Activated CD4-positive, alpha-beta T cell treated with anti-CD3 and anti-CD28 coated beads, Interleukin-10, Interleukin-2, amounts not matched to agents 100 ng/mL and 50 ng/mL, durations not matched to agents 16 hours and 8 hours (primary cell): ENCODE results near the gene BCL2.
"Not testable (repeated sequence)": the region's sequence is repeated elsewhere in the genome, so short reads cannot be mapped to it uniquely, and the experiment has no call there.

Source experiments
- DNase-seq: peaks from one replicate; pipeline ENCODE4 v3.0.0-alpha.2; 2020

The BCL2 gene

GRCh38 chr18:63257453-63257852, 62.1 kb downstream of the BCL2 start:
- DNase-seq = peak; percentile 22

- DNase-seq = peak; percentile 22
These were observed 64.1 kb downstream of the BCL2 start for GRCh38 chr18:63255435-63255834.

GRCh38 chr18:63254716-63255399, 64.7 kb downstream of the BCL2 start:
- peak; percentile 6 for DNase-seq

- no peak for DNase-seq
These were observed 65.9 kb downstream of the BCL2 start for GRCh38 chr18:63253428-63254372.

GRCh38 chr18:63253014-63253413, 66.6 kb downstream of the BCL2 start:
- DNase-seq = no peak

- no peak for DNase-seq
These were observed 69.8 kb downstream of the BCL2 start for GRCh38 chr18:63249771-63250170.

GRCh38 chr18:63247926-63248325, 71.6 kb downstream of the BCL2 start:
- DNase-seq = no peak

- DNase-seq = no peak
These were observed 72.1 kb downstream of the BCL2 start for GRCh38 chr18:63247506-63247905.

- DNase-seq = no peak
These were observed 74.0 kb downstream of the BCL2 start for GRCh38 chr18:63245600-63245999.

- no peak for DNase-seq
These were observed 75.0 kb downstream of the BCL2 start for GRCh38 chr18:63244607-63245006.

- no peak for DNase-seq
These were observed 77.8 kb downstream of the BCL2 start for GRCh38 chr18:63241760-63242159.

- DNase-seq = no peak
These were observed 78.3 kb downstream of the BCL2 start for GRCh38 chr18:63241317-63241712.

GRCh38 chr18:63240531-63241316, 78.8 kb downstream of the BCL2 start:
- DNase-seq = no peak

- DNase-seq = no peak
These were observed 80.9 kb downstream of the BCL2 start for GRCh38 chr18:63238693-63239075.

- no peak for DNase-seq
These were observed 81.5 kb downstream of the BCL2 start for GRCh38 chr18:63237881-63238692.

- no peak for DNase-seq
These were observed 82.4 kb downstream of the BCL2 start for GRCh38 chr18:63236921-63237846.

- DNase-seq = no peak
These were observed 83.2 kb downstream of the BCL2 start for GRCh38 chr18:63236406-63236805.

- DNase-seq = not testable (repeated sequence)
These were observed 83.6 kb downstream of the BCL2 start for GRCh38 chr18:63235920-63236319.

- peak; percentile 44 for DNase-seq
These were observed 84.7 kb downstream of the BCL2 start for GRCh38 chr18:63234841-63235240.

GRCh38 chr18:63234432-63234831, 85.1 kb downstream of the BCL2 start:
- DNase-seq = peak; percentile 36

GRCh38 chr18:63233334-63233733, 86.2 kb downstream of the BCL2 start:
- DNase-seq = peak; percentile 41
